Keratinocyte (primary cell): ENCODE data around the gene EIF3L.

Experiments used
- EZH2 ChIP-seq: IDR thresholded peaks from one replicate; pipeline ENCODE4 v1.6.1; 2012; ENCODE audit warnings: inconsistent platforms, mild to moderate bottlenecking, low read length, moderate library complexity
- TF ChIP-seq, protein P1 (sequence below), 3 experiments: IDR thresholded peaks in 1 of 3; conservative IDR thresholded peaks in 1 of 3; optimal IDR thresholded peaks in 1 of 3; 2 replicates in 2 of 3; 3 replicates in 1 of 3; pipeline versions ENCODE3 to v1.5.1; 2011; ENCODE audit warnings: low read length in 3 of 3, mild to moderate bottlenecking in 3 of 3, moderate library complexity in 2 of 3, control low read depth in 1 of 3, inconsistent platforms in 1 of 3; ENCODE audit not compliant: insufficient read depth in 2 of 3; ENCODE audit errors: extremely low read depth in 1 of 3

DNA sequence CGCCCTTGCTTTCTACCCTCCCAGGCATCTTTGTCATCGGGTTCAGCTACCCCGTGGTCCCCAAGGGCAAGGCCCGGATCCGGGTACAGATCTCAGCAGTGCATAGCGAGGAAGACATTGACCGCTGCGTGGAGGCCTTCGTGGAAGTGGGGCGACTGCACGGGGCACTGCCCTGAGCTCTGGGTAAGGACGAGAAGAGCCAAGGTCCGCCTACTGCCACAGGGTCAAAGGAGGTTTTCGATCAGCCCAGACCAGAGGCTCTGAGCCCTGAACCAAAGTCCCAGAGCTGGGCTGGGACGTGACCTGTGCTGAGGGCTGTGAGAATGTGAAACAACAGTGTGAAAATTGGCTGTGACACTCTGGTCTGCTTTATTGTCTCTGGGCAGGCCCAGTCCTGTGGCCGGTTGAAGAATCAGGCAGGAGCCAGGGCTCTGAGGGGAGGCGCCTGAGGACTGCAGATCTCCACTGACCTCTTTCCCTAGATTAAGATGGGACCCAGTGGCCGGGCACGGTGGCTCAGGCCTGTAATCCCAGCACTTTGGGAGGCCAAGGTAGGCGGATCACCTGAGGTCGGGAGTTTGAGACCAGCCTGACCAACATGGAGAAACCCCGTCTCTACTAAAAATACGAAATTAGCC, 32.6 kb upstream of the EIF3L start:
- TF ChIP-seq, protein P1, sequence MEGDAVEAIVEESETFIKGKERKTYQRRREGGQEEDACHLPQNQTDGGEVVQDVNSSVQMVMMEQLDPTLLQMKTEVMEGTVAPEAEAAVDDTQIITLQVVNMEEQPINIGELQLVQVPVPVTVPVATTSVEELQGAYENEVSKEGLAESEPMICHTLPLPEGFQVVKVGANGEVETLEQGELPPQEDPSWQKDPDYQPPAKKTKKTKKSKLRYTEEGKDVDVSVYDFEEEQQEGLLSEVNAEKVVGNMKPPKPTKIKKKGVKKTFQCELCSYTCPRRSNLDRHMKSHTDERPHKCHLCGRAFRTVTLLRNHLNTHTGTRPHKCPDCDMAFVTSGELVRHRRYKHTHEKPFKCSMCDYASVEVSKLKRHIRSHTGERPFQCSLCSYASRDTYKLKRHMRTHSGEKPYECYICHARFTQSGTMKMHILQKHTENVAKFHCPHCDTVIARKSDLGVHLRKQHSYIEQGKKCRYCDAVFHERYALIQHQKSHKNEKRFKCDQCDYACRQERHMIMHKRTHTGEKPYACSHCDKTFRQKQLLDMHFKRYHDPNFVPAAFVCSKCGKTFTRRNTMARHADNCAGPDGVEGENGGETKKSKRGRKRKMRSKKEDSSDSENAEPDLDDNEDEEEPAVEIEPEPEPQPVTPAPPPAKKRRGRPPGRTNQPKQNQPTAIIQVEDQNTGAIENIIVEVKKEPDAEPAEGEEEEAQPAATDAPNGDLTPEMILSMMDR (optimal IDR thresholded peaks at IDR 0.05 in 1 of 3, IDR thresholded peaks at IDR 0.05 in 1 of 3, conservative IDR thresholded peaks at IDR 0.05 in 1 of 3; ENCODE audit: extremely low read depth in 1 of 3, insufficient read depth in 2 of 3, low read length in 3 of 3), result no peak
- no peak for TF ChIP-seq EZH2
